Measurements from ENCODE around the gene PNMA5. TPM values are rescaled to one million over a fixed set of nuclear protein-coding genes. Genes with fewer than 3 reads are reported as not detected.
"Not testable (repeated sequence)": the region's sequence is repeated elsewhere in the genome, so short reads cannot be mapped to it uniquely, and the experiment has no call there.

PNMA5 gene
- total and polyA plus RNA-seq, 4 donors, result 0.09 TPM; not detected in 3

- Histone ChIP-seq H3K27me3 (ENCODE audit: control insufficient read depth in 4 of 4, insufficient read depth in 4 of 4, low read length in 3 of 4) (peaks cover 0 to 3% (median 0%) of the 10 kb centered on the region in 4 donors), H3K4me3 (ENCODE audit: low read depth in 1 of 3, low read length in 3 of 3) (no peak overlapping the region), H3K9ac (ENCODE audit: low read depth in 1 of 2, low read length in 2 of 2) (no peak overlapping the region), H3K9me3 (ENCODE audit: control insufficient read depth in 4 of 4, low read length in 3 of 4) (no peaks in the 10 kb centered on the region), H3K27ac (ENCODE audit: low read depth in 1 of 2, low read length in 2 of 2) (no peak overlapping the region), H3K36me3 (ENCODE audit: control insufficient read depth in 4 of 4, insufficient read depth in 3 of 4, low read depth in 1 of 4, low read length in 3 of 4) (no peaks in the 10 kb centered on the region), H3K4me1 (ENCODE audit: control insufficient read depth in 4 of 4, insufficient read depth in 4 of 4, low read length in 3 of 4) (peaks cover 0 to 6% (median 3%) of the 10 kb centered on the region in 4 donors)
- no peak for DNase-seq (ENCODE audit: low spot score)
- TF ChIP-seq, protein P1, sequence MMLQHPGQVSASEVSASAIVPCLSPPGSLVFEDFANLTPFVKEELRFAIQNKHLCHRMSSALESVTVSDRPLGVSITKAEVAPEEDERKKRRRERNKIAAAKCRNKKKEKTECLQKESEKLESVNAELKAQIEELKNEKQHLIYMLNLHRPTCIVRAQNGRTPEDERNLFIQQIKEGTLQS (IDR thresholded peaks at IDR 0.05), result no peak
- no peak for TF ChIP-seq HNF4A (conservative IDR thresholded peaks at IDR 0.05)
- TF ChIP-seq, protein P2, sequence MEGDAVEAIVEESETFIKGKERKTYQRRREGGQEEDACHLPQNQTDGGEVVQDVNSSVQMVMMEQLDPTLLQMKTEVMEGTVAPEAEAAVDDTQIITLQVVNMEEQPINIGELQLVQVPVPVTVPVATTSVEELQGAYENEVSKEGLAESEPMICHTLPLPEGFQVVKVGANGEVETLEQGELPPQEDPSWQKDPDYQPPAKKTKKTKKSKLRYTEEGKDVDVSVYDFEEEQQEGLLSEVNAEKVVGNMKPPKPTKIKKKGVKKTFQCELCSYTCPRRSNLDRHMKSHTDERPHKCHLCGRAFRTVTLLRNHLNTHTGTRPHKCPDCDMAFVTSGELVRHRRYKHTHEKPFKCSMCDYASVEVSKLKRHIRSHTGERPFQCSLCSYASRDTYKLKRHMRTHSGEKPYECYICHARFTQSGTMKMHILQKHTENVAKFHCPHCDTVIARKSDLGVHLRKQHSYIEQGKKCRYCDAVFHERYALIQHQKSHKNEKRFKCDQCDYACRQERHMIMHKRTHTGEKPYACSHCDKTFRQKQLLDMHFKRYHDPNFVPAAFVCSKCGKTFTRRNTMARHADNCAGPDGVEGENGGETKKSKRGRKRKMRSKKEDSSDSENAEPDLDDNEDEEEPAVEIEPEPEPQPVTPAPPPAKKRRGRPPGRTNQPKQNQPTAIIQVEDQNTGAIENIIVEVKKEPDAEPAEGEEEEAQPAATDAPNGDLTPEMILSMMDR (IDR thresholded peaks at IDR 0.05; ENCODE audit: low read depth, low read length, missing input control), result no peak
- no peak for TF ChIP-seq JUND (IDR thresholded peaks at IDR 0.05)
- no peak for TF ChIP-seq TAF1 (conservative IDR thresholded peaks at IDR 0.05)
- TF ChIP-seq SP1 (IDR thresholded peaks at IDR 0.05), result no peak
- no peak for TF ChIP-seq HNF4G (IDR thresholded peaks at IDR 0.05)
- TF ChIP-seq MAX (IDR thresholded peaks at IDR 0.05), result no peak
- no peak for TF ChIP-seq FOXA2 (IDR thresholded peaks at IDR 0.05)
- no peak for TF ChIP-seq YY1 (IDR thresholded peaks at IDR 0.05)
- TF ChIP-seq, protein P3, sequence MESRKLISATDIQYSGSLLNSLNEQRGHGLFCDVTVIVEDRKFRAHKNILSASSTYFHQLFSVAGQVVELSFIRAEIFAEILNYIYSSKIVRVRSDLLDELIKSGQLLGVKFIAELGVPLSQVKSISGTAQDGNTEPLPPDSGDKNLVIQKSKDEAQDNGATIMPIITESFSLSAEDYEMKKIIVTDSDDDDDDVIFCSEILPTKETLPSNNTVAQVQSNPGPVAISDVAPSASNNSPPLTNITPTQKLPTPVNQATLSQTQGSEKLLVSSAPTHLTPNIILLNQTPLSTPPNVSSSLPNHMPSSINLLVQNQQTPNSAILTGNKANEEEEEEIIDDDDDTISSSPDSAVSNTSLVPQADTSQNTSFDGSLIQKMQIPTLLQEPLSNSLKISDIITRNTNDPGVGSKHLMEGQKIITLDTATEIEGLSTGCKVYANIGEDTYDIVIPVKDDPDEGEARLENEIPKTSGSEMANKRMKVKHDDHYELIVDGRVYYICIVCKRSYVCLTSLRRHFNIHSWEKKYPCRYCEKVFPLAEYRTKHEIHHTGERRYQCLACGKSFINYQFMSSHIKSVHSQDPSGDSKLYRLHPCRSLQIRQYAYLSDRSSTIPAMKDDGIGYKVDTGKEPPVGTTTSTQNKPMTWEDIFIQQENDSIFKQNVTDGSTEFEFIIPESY (IDR thresholded peaks at IDR 0.05), result no peak
- WGBS, result 84% methylated on average over 2 of the region's 2 CpGs
Observed at GRCh38 chrX:153029162-153029561, 35.2 kb upstream of the PNMA5 start.

DNA sequence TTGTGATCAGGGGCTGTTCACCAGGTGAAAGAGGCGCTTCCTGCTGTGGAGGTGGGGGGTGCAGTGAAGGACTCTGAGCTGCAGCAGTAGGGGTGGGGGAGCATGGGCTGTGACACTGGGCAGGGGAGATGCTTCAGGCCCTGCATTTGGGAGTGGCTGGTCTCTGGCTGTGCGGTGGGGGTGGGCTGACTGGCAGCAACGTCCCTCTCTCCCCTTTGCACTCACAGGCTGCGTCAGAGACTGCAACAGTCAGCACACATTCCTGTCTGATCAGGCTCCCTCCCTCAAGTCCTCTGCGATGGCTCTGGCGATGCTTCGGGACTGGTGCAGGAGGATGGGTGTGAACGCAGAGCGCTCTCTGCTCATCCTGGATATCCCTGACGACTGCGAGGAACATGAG lies 34.6 kb upstream of the PNMA5 start:
- not testable (repeated sequence) for H3K9me3 ChIP-seq (ENCODE audit: control insufficient read depth in 4 of 4, low read length in 3 of 4); H3K27ac ChIP-seq (ENCODE audit: low read depth in 1 of 2, low read length in 2 of 2); H3K36me3 ChIP-seq (ENCODE audit: control insufficient read depth in 4 of 4, insufficient read depth in 3 of 4, low read depth in 1 of 4, low read length in 3 of 4); H3K4me3 ChIP-seq (ENCODE audit: low read depth in 1 of 3, low read length in 3 of 3); DNase-seq (ENCODE audit: low spot score); H3K27me3 ChIP-seq (ENCODE audit: control insufficient read depth in 4 of 4, insufficient read depth in 4 of 4, low read length in 3 of 4); H3K4me1 ChIP-seq (ENCODE audit: control insufficient read depth in 4 of 4, insufficient read depth in 4 of 4, low read length in 3 of 4); H3K9ac ChIP-seq (ENCODE audit: low read depth in 1 of 2, low read length in 2 of 2)
- 81% methylated on average over 10 of the region's 11 CpGs for WGBS

- not testable (repeated sequence) for H3K9me3 ChIP-seq (ENCODE audit: control insufficient read depth in 4 of 4, low read length in 3 of 4); H3K9ac ChIP-seq (ENCODE audit: low read depth in 1 of 2, low read length in 2 of 2); H3K4me1 ChIP-seq (ENCODE audit: control insufficient read depth in 4 of 4, insufficient read depth in 4 of 4, low read length in 3 of 4); H3K4me3 ChIP-seq (ENCODE audit: low read depth in 1 of 3, low read length in 3 of 3); H3K27me3 ChIP-seq (ENCODE audit: control insufficient read depth in 4 of 4, insufficient read depth in 4 of 4, low read length in 3 of 4); H3K36me3 ChIP-seq (ENCODE audit: control insufficient read depth in 4 of 4, insufficient read depth in 3 of 4, low read depth in 1 of 4, low read length in 3 of 4); H3K27ac ChIP-seq (ENCODE audit: low read depth in 1 of 2, low read length in 2 of 2); DNase-seq (ENCODE audit: low spot score)
- 85% methylated on average over 2 of the region's 2 CpGs for WGBS
Observed at GRCh38 chrX:153026501-153026900, 32.6 kb upstream of the PNMA5 start.

All from liver (tissue), 9 donors.